Mesenchymal stem cell (in vitro differentiated cells and primary cell): Measurements from ENCODE around the gene NTN5.

ENCODE experiments used
- DNase-seq: peaks from one replicate; pipeline ENCODE4 v3.0.0-alpha.2; 2013
- H2AFZ ChIP-seq: one replicate; pipeline ENCODE4 v1.6.1; 2013; ENCODE audit warnings: low read depth, mild to moderate bottlenecking, control low read depth, inconsistent platforms, low read length, moderate library complexity
- H2AK5ac ChIP-seq: 2 replicates; pipeline ENCODE4 v1.6.1; 2013; ENCODE audit warnings: low read length, moderate library complexity, mild to moderate bottlenecking, inconsistent platforms; ENCODE audit not compliant: severe bottlenecking
- H2BK120ac ChIP-seq: one replicate; pipeline ENCODE4 v1.6.1; 2013; ENCODE audit warnings: low read depth, mild to moderate bottlenecking, inconsistent platforms, low read length, moderate library complexity
- H2BK12ac ChIP-seq, 2 experiments: one replicate each; pipeline ENCODE4 v1.6.1; 2013; ENCODE audit warnings: inconsistent platforms in 2 of 2, low read length in 2 of 2, mild to moderate bottlenecking in 2 of 2, moderate library complexity in 2 of 2, control low read depth in 1 of 2
- H2BK15ac ChIP-seq: one replicate; pipeline ENCODE4 v1.6.1; 2013; ENCODE audit warnings: mild to moderate bottlenecking, low read depth, inconsistent platforms; ENCODE audit not compliant: poor library complexity, severe bottlenecking
- H2BK5ac ChIP-seq: 2 replicates; pipeline ENCODE4 v1.6.1; 2013; ENCODE audit warnings: low read depth, mild to moderate bottlenecking, low read length, control low read depth, inconsistent platforms; ENCODE audit not compliant: poor library complexity, severe bottlenecking
- H3K14ac ChIP-seq, 2 experiments: one replicate each; pipeline ENCODE4 v1.6.1; 2013; ENCODE audit warnings: inconsistent platforms in 2 of 2, low read length in 2 of 2, control low read depth in 1 of 2, mild to moderate bottlenecking in 1 of 2, moderate library complexity in 1 of 2
- H3K18ac ChIP-seq, 2 experiments: one replicate each; pipeline ENCODE4 v1.6.1; 2013; ENCODE audit warnings: inconsistent platforms in 2 of 2, low read length in 2 of 2, control low read depth in 1 of 2, low read depth in 1 of 2, mild to moderate bottlenecking in 1 of 2
- H3K23ac ChIP-seq, 2 experiments: one replicate each; pipeline ENCODE4 v1.6.1; 2013; ENCODE audit warnings: inconsistent platforms in 2 of 2, low read length in 2 of 2, mild to moderate bottlenecking in 2 of 2, moderate library complexity in 2 of 2, control low read depth in 1 of 2
- H3K27ac ChIP-seq: 2 replicates; pipeline ENCODE4 v1.5.1; 2013; ENCODE audit warnings: mild to moderate bottlenecking, moderate library complexity, low read length, control low read depth, inconsistent platforms; ENCODE audit not compliant: poor library complexity, severe bottlenecking
- H3K27me3 ChIP-seq, 2 experiments: 2 replicates each; pipeline versions ENCODE4 v1.6.1 to v1.7.0; 2013; ENCODE audit warnings: low read length in 2 of 2, mild to moderate bottlenecking in 2 of 2, moderate library complexity in 2 of 2, control low read depth in 1 of 2, inconsistent platforms in 1 of 2; ENCODE audit not compliant: control insufficient read depth in 1 of 2, insufficient read depth in 1 of 2
- H3K36me3 ChIP-seq, 2 experiments: 2 replicates each; pipeline versions ENCODE4 v1.6.1 to v1.7.0; 2013; ENCODE audit warnings: low read length in 2 of 2, control low read depth in 1 of 2, inconsistent platforms in 1 of 2, low read depth in 1 of 2, mild to moderate bottlenecking in 1 of 2; ENCODE audit not compliant: insufficient read depth in 2 of 2, control insufficient read depth in 1 of 2
- H3K4ac ChIP-seq, 2 experiments: one replicate each; pipeline ENCODE4 v1.6.1; 2013; ENCODE audit warnings: inconsistent platforms in 2 of 2, low read length in 2 of 2, mild to moderate bottlenecking in 2 of 2, moderate library complexity in 2 of 2, control low read depth in 1 of 2, low read depth in 1 of 2
- H3K4me1 ChIP-seq: 2 replicates; pipeline ENCODE4 v1.6.1; 2013; ENCODE audit warnings: low read depth, low read length, control low read depth; ENCODE audit not compliant: control insufficient read depth, insufficient read depth
- H3K4me2 ChIP-seq: 2 replicates; pipeline ENCODE4 v1.6.1; 2013; ENCODE audit warnings: low read length, mild to moderate bottlenecking, inconsistent platforms; ENCODE audit not compliant: poor library complexity, severe bottlenecking
- H3K4me3 ChIP-seq, 2 experiments: 2 replicates each; pipeline versions ENCODE4 v1.5.1 to v1.7.0; 2013; ENCODE audit warnings: low read length in 2 of 2, mild to moderate bottlenecking in 2 of 2, control low read depth in 1 of 2, low read depth in 1 of 2; ENCODE audit not compliant: insufficient read depth in 1 of 2
- H3K79me1 ChIP-seq: replicated peaks from 2 replicates; pipeline ENCODE4 v1.6.1; 2013; ENCODE audit warnings: mild to moderate bottlenecking, control low read depth, low read length, inconsistent platforms; ENCODE audit not compliant: poor library complexity, severe bottlenecking
- H3K9ac ChIP-seq: 2 replicates; pipeline ENCODE4 v1.7.0; 2013; ENCODE audit warnings: mild to moderate bottlenecking, low read length, moderate library complexity
- H3K9me3 ChIP-seq: 2 replicates; pipeline ENCODE4 v1.7.0; 2013; ENCODE audit warnings: mild to moderate bottlenecking, low read length; ENCODE audit not compliant: control insufficient read depth
- H4K8ac ChIP-seq: one replicate; pipeline ENCODE4 v1.6.1; 2013; ENCODE audit warnings: inconsistent platforms, mild to moderate bottlenecking, low read length, moderate library complexity
- H4K91ac ChIP-seq: one replicate; pipeline ENCODE4 v1.6.1; 2013; ENCODE audit warnings: mild to moderate bottlenecking, low read length, inconsistent platforms
- WGBS: methylation state at CpG from one replicate; pipeline ENCODE4 v1.1.7; 2013; ENCODE audit warnings: mixed read lengths; 5-methylcytosine and 5-hydroxymethylcytosine counted together

Gene NTN5

GRCh38 chr19:48624791-48625723 is 47.8 kb downstream of the NTN5 start:
- peaks cover 23 to 36% of the 10 kb centered on the region in 2 experiments for H3K36me3 ChIP-seq
- no peaks in the 10 kb centered on the region for H3K27me3 ChIP-seq
- H3K14ac ChIP-seq, result no peak overlapping the region
- no peak overlapping the region for H4K8ac ChIP-seq
- no peak for DNase-seq
- H3K4me1 ChIP-seq, result peaks cover 31% of the 10 kb centered on the region
- peaks cover 17% of the 10 kb centered on the region for H3K79me1 ChIP-seq
- H3K4me3 ChIP-seq, result peak overlapping the region in 1 of 2 experiments; percentile 79
- peak overlapping the region in 1 of 2 experiments; percentile 30 for H2BK12ac ChIP-seq
- no peak overlapping the region for H2BK15ac ChIP-seq
- H3K18ac ChIP-seq, result no peak overlapping the region
- peak overlapping the region; percentile 87 for H3K9ac ChIP-seq
- no peak overlapping the region for H4K91ac ChIP-seq
- peak overlapping the region; percentile 82 for H3K4me2 ChIP-seq
- no peaks in the 10 kb centered on the region for H3K9me3 ChIP-seq
- H2BK5ac ChIP-seq, result no peak overlapping the region
- H3K23ac ChIP-seq, result no peak overlapping the region
- no peak overlapping the region for H3K27ac ChIP-seq
- no peak overlapping the region for H2BK120ac ChIP-seq
- H2AK5ac ChIP-seq, result no peak overlapping the region
- WGBS, result 57% methylated on average over 20 of the region's 24 CpGs
- no peak overlapping the region for H2AFZ ChIP-seq
- H3K4ac ChIP-seq, result no peak overlapping the region

- Histone ChIP-seq H3K14ac (no peak overlapping the region), H3K36me3 (peaks cover 18 to 29% of the 10 kb centered on the region in 2 experiments), H2AFZ (no peak overlapping the region), H3K27me3 (no peaks in the 10 kb centered on the region), H3K9ac (peak overlapping the region; percentile 89), H4K91ac (no peak overlapping the region), H3K4me3 (peak overlapping the region; percentile 55 to 79), H3K23ac (no peak overlapping the region), H2BK120ac (no peak overlapping the region), H3K4ac (peak overlapping the region in 1 of 2 experiments; percentile 42), H3K4me2 (peak overlapping the region; percentile 82), H2BK12ac (no peak overlapping the region), H2AK5ac (no peak overlapping the region), H3K27ac (peak overlapping the region; percentile 69), H3K9me3 (no peaks in the 10 kb centered on the region), H3K4me1 (peaks cover 23% of the 10 kb centered on the region), H3K18ac (no peak overlapping the region), H4K8ac (no peak overlapping the region), H3K79me1 (peaks cover 20% of the 10 kb centered on the region), H2BK15ac (no peak overlapping the region), H2BK5ac (no peak overlapping the region)
- under 1% methylated on average over 29 of the region's 40 CpGs for WGBS
- peak; percentile 98 for DNase-seq
Measured at GRCh38 chr19:48624067-48624594, 48.7 kb downstream of the NTN5 start.

- DNase-seq, result no peak
- Histone ChIP-seq H2BK15ac (no peak overlapping the region), H3K27me3 (no peaks in the 10 kb centered on the region), H4K8ac (peak overlapping the region; percentile 61), H3K9me3 (no peaks in the 10 kb centered on the region), H3K4me1 (peaks cover 19% of the 10 kb centered on the region), H2AK5ac (peak overlapping the region; percentile 23), H2BK5ac (no peak overlapping the region), H3K4ac (peak overlapping the region in 1 of 2 experiments; percentile 42), H3K27ac (peak overlapping the region; percentile 69), H3K23ac (no peak overlapping the region), H2AFZ (no peak overlapping the region), H3K79me1 (peaks cover 20% of the 10 kb centered on the region), H3K18ac (peak overlapping the region; percentile 30 to 46), H2BK12ac (no peak overlapping the region), H3K14ac (no peak overlapping the region), H3K36me3 (peaks cover 18 to 23% of the 10 kb centered on the region in 2 experiments), H3K4me3 (peak overlapping the region; percentile 21 to 76), H4K91ac (no peak overlapping the region), H2BK120ac (no peak overlapping the region), H3K4me2 (peak overlapping the region; percentile 70), H3K9ac (peak overlapping the region; percentile 89)
- 36% methylated on average over 8 of the region's 8 CpGs for WGBS
Measured at GRCh38 chr19:48623556-48624066, 49.2 kb downstream of the NTN5 start.
